GM19463 (cell line): ENCODE measurements around the gene LMCD1.

Experiments
- ATAC-seq: cut with Tn5 transposase; IDR thresholded peaks from one replicate; pipeline ENCODE4 v1.9.1; 2021; ENCODE audit warnings: mild to moderate bottlenecking, moderate library complexity; ENCODE audit not compliant: unreplicated experiment

LMCD1 gene

DNA sequence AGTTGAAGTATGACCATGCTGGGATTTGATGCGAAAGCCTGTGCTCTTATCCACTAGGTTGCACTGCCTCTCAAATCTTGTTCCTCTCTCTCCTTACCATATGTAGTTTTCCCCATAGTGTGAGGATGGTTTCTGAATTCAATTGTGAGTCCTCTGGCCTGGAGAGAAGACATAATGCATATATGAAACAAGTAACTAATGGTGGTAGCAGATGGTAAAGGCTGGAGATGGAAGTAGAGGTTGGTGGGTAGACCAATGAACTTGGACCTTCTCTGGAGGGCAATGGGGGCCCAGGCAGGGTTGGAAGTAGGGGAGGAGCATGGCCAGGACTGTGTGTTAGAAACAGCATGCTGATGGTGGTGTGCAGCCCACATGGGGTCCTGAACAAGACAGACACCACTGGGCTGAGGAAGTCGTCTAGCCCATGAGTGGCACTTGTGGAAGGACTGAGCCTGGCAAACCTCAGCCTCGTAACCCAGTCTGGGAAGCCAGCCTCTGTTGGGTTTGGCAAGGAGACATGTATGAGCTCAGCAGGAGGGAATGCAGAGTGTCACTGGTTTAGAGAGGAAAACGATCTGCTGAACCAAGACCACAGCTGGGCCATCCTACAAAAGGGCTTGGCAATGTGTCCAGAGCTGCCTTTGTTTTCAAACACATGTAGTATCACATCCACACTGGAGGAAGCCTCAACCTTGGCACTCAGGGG, 18.5 kb upstream of the LMCD1 start:
- ATAC-seq = no peak

DNA sequence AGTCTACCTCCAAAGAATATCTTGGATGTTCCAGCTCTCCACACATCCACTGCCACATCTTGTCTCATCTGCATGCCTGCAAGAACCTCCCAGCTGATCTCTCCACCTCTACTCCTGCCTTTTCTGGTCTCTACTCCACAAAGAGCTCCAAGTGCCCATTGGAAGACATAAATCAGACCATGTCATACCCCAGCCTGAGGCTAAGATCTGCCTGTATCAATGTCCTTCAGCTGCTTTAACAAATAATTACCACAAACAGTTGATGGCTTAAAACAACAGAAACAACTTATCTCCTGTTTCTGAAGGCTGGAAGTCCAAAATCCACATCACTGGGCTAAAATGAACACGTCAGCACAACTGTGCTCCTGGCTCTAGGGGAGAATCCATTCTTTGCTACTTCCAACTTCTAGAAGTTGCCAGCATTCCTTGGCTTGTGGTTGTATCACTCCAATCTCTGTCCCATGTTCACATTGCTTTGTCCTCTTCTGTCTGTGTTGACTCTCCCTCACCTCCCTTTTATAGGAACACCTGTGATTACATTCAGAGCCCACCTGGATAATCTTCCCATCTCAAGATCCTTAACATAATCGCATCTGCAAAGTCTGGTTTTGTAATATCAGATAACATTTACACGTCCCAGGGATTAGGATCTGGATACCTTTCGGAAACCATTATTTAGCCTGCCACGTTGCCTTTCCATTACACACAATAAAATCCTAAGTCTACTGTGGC, 17.0 kb upstream of the LMCD1 start:
- no peak for ATAC-seq

DNA sequence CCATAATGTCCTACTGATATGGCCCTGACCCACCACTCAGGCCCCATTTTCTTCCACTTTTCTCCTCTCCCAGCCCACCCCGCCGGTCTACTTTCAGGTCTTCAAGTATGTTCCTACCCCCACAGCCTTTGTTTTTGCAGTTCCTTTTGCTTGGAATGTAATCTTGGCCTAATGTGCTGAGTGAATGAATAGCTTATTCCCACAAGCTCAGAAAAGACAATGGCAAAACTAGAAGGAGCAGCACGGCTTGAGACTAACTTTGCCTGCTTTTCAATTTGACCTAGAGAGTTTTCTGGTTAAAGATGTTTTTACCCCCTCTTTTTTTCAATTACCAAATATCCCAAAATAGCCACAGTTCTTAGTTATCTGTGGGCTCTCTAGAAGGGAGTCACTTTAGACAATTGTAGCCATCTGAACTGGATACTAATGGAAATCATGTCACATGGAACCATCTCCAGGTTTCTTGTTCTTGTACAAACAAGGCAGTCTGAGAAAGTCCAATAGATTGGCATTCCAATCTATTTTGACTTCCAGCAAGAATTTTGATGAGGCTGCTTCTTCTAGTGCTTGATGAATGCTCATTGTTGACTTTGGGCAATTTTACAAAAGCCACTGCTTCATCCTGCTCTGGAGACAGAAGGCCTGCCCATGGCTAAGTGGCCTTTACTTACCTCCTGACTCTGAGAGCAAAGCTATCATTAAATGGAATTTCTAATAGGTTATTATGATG, 16.3 kb upstream of the LMCD1 start:
- ATAC-seq = no peak

DNA sequence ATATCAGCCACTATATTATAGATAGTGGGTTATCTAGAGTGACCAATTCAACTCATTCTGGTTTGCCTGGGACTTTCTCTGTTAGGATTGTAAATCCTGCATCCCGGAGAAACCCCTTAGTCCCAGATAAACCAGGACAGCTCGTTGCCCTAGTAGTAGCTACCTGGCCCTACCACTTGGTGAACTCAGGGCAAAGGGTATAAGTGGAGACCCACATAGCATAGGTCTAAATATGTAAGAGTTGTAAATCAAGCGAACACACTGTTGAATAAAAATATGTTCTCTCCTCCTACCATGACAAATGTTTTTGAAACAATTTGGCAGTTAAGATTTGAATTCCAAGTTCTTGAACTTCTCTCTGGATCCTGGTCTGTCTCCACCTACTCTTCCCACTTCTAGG, 15.7 kb upstream of the LMCD1 start:
- ATAC-seq = no peak

DNA sequence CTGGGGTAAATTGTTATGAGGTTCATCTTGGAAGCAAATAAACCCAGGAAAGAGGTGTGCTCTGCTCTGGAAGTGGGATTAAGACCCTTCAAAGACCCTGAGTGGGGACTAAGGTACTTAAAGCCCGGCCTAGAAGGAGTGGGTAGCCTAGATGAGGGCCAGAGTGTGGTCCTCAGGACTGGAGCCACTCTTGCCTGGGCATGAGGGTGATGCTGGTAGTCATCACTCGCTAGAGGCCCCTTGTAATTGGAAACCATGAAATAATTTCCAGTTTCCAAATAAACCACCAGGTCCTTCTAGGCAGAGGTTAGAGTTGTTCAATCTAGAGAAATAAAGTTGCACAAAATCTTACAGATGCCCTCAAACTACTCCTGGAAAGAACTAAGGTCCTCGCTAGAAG, 15.2 kb upstream of the LMCD1 start:
- no peak for ATAC-seq

DNA sequence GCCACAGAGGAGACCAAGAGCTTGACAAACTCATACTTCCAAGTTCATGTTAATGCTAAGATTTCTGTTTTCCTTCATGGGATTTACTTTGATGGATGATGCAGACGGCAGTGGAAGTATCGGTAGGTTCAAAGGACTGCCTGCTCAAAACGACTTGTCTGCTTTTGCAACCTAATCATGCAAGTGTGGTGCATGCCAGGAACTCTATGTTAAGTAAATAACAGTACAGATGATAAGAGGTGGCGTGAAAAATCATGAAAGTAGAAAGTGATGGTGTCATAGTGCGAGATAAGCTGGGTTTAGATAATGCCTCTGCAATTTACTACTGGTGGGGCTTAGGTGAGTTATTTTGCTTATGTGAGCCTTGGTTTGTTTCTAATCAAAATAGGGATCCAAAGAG, 14.7 kb upstream of the LMCD1 start:
- no peak for ATAC-seq

DNA sequence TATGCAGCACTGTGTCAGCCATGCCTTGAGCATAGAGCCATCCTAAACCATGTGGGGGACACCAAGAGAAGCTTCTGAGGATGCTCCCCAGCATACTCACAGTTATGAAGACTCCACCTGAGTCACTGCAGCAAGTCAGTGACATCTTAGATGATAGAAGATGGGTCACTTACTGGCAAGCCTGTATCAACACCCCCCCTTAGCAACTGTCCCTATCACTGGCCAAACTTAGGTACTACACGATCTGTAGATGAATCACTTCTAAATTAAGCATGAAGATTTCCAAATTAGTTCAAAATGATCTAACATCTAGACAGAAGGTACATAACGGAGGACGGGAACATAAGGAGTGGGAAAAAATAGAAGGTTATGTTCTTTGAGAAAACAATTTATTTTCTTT, 13.2 kb upstream of the LMCD1 start:
- no peak for ATAC-seq

DNA sequence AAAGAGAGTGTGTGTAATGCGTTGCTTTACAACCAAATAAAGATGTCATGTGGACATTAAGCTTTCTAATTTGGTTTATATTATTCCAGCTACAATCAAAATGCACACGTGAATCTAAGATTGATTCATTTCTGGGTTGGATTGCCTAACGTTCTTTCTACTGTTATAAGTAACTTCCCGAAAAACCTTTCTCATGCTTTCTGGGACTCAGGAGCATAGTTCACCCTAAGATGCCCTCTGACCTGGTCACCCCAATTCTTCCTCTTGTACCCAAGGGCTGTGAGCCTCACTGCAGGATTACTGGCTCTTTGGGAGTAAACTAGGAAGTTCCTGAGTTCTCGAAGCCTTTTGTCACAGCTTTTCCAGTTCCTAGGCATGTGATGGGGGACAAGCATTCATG, 12.7 kb upstream of the LMCD1 start:
- ATAC-seq = no peak

DNA sequence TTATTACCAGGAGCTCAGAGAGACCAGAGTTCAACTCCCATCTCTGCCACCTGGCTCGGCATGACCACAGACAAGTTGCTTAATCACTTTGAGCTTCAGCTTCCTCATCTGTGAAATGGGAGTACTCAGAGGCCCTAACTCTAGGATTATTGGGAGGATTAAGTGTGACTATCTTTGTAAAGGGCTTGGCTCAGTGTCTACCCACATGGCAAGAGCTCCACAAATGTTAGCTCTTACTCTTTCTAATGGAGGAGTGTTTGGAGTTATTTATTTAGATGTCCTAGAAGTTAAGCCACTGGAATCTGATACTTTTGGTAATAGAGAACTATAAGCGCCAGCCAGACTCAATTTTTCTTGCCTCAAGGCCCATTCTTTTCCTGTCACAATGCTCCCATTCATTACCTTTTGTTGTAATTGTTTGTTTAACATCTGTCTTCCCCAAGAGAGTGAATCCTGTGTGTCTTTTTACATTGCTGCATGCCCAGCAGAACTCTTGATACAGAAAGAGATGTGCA, 12.3 kb upstream of the LMCD1 start:
- no peak for ATAC-seq

DNA sequence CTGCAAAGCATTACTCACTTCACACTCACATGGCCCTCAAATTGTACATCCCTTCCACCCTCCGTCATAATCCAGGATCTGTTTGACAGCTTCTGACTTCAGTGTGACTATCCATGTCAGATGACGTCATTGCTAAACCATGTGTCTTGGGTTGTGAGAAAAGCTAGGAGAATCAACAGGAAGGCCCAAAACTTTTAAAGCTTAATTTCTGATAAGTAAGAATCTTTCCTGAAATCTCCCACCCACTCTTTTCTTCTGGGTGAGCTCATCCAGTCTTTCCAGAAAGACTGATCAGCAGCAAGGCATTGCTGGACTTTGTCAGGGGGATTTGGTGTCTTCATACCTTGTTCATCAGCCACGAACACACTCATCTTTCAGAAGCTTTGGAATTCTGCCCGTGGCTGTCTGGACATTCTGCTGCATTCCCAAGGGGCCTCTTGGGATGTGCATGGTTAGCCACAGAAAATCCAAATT, 11.5 kb upstream of the LMCD1 start:
- ATAC-seq = no peak

DNA sequence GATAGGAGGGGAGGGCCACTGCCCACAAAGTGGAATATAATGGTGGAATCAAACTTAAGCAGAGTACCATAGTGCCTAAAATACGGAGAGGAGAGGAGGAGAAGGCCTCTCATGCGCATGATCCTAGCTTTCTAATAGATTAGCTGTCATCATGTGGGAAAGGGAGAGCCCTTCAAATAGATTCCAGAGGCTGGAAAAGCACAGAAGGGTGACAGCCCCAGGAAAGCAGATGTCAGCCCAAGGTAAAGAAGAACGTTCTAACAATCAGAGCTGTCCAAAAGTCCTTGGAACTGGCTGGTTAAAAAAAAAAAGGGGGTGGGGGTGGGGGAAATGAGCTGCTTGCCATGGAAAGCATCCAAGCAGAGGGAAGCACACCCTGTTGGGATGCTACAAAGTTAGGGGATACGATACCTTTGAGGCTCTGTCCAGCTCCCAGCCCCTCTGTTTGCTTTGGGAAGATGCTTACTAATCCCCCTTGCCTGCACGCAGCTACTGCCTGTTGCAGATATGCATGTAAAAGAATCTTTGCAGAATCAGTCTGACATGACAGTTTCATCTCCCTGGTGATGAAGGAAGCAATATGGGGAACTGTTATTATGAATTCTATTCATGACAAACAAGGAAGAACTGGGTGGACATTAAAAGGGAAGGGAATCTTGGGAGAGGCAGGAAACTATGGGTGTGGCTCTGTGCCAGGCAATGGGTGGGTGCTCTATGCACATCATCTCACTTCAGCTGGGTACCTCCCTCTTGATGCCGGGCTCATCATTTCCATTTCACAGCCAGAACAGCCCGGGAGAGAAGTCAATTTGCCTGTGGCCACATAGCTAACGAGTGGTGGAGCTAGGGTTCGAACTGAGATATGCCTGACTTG, 10.1 kb upstream of the LMCD1 start:
- ATAC-seq = no peak

DNA sequence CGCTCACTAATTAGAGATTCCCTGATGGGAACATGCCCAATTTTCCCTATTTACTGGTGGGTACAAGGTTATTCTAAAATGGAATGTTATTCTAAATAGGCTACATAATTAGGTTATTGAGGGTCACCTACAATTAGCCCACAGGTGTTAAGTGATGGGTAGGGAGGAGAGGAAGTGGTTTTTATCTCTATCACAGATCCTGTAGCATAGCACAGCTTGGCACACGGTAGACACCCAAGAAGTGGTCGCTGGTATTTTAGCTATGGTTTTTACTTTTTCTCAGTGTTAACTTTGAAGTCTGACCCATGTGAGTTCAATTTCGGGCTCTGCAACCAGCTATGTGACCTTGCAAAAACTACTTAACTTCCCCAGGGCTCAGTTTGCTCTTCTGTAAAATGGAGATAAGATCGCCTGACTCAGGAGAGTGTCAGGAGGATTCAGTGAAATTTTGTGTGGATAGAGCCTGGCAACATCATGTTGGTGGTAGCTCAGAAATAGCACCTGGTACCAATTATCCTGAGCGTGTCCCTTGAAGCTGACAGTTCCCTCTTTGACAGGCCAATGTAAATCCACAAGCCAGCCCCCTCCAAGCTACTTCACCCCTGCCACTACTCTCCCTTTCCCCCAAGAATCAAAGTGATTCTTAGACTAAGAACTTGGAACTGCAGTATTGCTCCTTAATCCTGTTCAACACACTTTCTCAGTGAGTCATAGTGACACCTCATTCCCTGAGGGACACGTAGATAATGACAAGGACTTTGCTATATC, 8.7 kb upstream of the LMCD1 start:
- no peak for ATAC-seq

DNA sequence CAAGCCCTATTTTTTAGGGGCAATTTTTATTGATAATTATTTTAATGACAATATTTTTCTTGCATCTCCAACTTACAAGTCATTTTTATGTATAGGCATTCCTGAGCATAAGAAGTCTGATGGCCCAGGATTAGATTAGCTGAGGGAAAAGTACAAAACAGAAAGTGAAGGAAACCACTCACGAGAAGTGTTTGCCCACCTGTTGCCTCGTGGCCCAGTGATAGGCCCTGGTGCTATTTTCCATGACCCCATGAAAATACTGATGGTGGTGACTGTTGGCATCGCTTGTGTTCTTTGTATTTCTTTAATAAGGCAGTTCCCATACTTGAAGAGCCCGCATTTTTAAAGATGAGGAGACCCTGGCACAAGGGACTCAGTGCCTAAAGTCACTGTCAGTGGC, 7.9 kb upstream of the LMCD1 start:
- no peak for ATAC-seq

DNA sequence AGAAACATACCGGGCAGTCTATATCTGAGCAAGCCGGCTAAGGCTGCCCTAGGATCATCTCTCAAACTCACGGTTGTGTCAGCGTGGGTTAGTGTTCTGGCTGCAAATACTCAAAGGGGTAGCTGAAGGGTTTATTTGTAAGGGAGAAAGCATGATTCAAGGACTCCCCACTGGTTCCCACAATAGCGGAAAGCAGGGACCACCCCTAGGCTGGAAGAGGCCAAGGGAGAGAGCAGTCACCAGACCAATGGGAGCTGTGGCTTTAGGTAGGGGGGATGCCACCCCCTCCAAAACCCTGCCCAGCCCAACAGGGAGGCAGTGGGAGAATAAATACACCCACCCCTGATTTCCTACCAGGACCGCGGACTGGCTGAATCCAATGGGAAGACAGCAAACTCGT, 7.3 kb upstream of the LMCD1 start:
- no peak for ATAC-seq

DNA sequence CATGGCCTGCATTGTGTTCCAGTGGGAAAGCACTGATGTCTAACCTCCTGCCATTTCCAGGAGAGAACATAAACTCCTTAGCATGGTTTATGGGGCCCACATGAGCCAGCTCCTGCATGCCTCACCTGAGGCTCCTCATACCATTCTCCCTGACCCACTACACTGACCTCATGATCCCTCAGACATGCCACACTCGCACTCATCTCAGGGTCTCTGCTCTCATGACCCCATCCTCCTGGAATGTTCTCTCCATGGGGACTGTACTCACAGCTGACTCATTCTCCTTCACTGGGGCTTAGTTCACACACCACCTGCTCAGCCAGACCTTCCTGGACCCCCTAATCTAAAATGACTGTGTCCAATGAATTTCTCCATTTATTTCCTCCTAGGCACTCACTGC, 4.0 kb upstream of the LMCD1 start:
- no peak for ATAC-seq

DNA sequence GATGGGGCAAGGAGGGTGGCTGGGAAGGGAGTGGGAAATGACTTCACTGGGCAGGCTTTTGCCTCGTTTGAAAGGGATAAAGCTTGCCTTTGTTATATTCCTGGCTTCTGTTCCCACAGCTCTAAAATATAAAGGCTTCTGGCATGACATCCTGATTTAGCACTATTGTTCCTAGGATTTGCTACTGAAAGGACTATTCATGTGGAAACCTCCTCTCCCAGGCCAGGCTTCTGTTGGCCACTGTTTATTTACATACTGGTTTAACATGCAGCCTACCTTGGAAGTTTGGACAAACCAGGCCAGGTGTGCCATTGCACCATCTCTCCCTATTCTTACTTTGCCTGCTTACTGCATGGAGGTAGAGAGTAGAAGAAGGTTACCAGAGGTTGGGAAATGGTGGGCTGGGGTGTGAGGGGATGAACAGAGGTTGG, 2.4 kb upstream of the LMCD1 start:
- ATAC-seq = no peak

DNA sequence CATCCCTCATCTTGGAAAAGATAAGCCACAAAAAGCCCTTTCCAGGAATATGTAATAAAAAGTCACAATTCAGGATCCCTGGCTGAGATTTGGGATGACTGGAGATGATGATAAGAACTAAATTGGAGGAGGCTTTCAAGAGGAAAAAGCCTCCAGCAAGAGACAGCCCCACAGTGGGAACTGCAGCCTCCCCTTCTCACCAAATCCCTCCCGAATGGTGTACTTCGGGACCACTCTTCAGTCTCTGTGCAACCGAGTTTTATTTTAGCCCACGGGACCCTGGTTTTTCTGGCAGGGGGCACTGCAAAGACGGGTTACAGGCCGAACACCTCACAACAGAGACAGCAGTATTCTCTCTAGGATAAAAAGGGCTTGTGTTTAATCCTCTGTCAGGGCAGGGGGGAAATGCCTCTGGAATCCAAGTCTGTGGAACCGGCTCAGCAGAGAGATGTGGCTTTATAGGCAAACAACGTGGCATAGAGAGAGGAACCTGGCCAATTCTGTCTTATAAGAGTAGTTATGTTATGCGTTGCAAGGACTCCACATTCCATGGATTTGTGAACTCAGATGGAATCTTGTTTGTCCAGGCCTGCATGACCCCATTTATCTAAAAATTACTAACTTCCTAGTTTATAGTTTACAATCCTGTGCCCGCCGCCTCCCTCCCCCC, 1.2 kb upstream of the LMCD1 start:
- no peak for ATAC-seq

DNA sequence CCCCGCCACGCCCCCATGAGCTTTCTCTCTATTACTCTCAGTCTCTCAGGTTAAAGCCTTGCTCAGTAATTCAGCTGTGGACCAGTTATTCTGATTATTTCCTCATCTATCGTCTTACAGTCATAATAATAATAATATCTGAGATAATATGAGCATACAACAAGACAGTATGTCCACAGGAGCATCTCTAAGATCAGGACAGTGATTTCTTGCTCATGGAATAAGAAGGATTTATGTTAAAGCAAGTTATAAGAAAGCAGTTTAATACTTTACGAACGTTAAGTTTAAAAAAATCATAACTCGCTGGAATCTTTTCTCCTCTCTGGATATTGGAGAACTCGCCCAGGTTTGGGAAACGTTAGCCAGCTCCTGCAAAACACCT, 643 bp upstream of the LMCD1 start:
- no peak for ATAC-seq

DNA sequence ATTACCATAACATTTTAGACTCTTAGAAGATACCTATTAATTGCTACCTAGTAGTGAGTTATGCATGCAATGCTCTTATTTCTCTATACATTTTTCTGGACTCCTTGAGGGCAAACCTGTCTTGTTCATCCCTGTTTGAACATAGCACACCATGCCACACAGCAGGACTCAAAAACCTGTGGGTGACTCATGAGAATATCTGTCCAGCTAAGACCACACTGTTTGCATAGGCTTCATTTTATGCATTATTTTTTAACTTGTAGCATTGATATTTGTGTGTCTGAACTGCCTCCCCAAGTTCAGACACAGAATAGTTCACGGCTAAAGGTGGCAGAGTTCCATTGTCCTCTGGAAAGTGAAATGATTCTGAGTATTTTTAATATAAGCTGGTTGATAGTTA, 1.8 kb downstream of the LMCD1 start:
- no peak for ATAC-seq
